HepG2 (cell line): ENCODE data around the gene AP2A2. TPM values are rescaled to one million over a fixed set of nuclear protein-coding genes. Genes with fewer than 3 reads are reported as not detected.
A peak's percentile ranks its signal among the peaks of the same experiment; 100 is the strongest.

Experiments used
- ATAC-seq: fragments of 200-7000 bp; cut with Tn5 transposase; 3 replicates; pipeline ENCODE4 v1.9.1; 2020; ENCODE audit warnings: mild to moderate bottlenecking, moderate library complexity
- BruUV-seq: library from RNA; stranded (reverse); fragments of 400-500 nt; replicated peaks from 2 replicates; lab custom pipeline; 2021; lab: Mats Ljungman, UMichigan
- CTCF ChIA-PET: fragments of 300-600 bp; formaldehyde crosslinking; extraction: SDS; loops from one replicate; lab custom pipeline; 2021; ENCODE audit warnings: low total read pairs, inconsistent platforms, low intra/inter-chr PET ratio; lab: Yijun Ruan, JAX
- POLR2A ChIA-PET: fragments of 350-600 bp; sonication (Branson Sonifier 250); formaldehyde crosslinking; loops from one replicate; lab custom pipeline; 2020; ENCODE audit warnings: antibody characterized with exemption, inconsistent platforms; lab: Yijun Ruan, JAX
- DNase-seq: peaks from one replicate; pipeline ENCODE4 v3.0.0-alpha.2; 2015; ENCODE audit warnings: low spot score
- FAIRE-seq: peaks from 3 replicates; lab custom pipeline; 2011; peaks lifted over from hg19 to GRCh38; lab: Jason Lieb, UNC
- H2AFZ ChIP-seq: one replicate; pipeline ENCODE4 v1.6.1; 2011; ENCODE audit warnings: low read length, inconsistent platforms
- H3K27ac ChIP-seq: fragments of 300-600 bp; 3 replicates; pipeline ENCODE4 v1.8.0; 2011; ENCODE audit warnings: mixed run types, mild to moderate bottlenecking, mixed read lengths, low read length, inconsistent platforms; ENCODE audit not compliant: insufficient read depth; ENCODE audit errors: extremely low read length
- H3K27me3 ChIP-seq, 2 experiments: fragments of 200-600 bp in 1 of 2; 2 replicates in 1 of 2; 3 replicates in 1 of 2; pipeline versions ENCODE4 v1.6.0 to v1.8.0; 2011; ENCODE audit warnings: low read length in 2 of 2, mild to moderate bottlenecking in 2 of 2, moderate library complexity in 2 of 2, inconsistent platforms in 1 of 2; ENCODE audit not compliant: insufficient read depth in 2 of 2, control insufficient read depth in 1 of 2
- H3K36me3 ChIP-seq, 2 experiments: fragments of 200-600 bp in 1 of 2; replicated peaks in 1 of 2; 2 replicates in 1 of 2; 3 replicates in 1 of 2; pipeline versions ENCODE4 v1.5.1 to v1.8.0; 2011; ENCODE audit warnings: low read length in 2 of 2, inconsistent platforms in 1 of 2; ENCODE audit not compliant: insufficient read depth in 2 of 2, control insufficient read depth in 1 of 2
- H3K4me1 ChIP-seq: 2 replicates; pipeline ENCODE4 v1.5.1; 2012; ENCODE audit warnings: low read length, inconsistent platforms; ENCODE audit not compliant: insufficient read depth
- H3K4me2 ChIP-seq: 2 replicates; pipeline ENCODE4 v1.6.0; 2011; ENCODE audit warnings: low read depth, low read length, inconsistent platforms
- H3K4me3 ChIP-seq, 3 experiments: fragments of 200-600 bp in 1 of 3; sonication (generic), shearing (Covaris generic) in 1 of 3; replicated peaks in 1 of 3; 2 replicates each; pipeline ENCODE4 v1.5.1; 2011 to 2016; ENCODE audit warnings: low read length in 3 of 3, inconsistent platforms in 2 of 3, low read depth in 2 of 3, mild to moderate bottlenecking in 2 of 3, control low read depth in 1 of 3, mixed read lengths in 1 of 3; ENCODE audit not compliant: insufficient read depth in 1 of 3
- H3K79me2 ChIP-seq: one replicate; pipeline ENCODE4 v1.6.1; 2011; ENCODE audit warnings: low read length, inconsistent platforms; ENCODE audit not compliant: insufficient read depth
- H3K9ac ChIP-seq: 2 replicates; pipeline ENCODE4 v1.6.0; 2011; ENCODE audit warnings: mild to moderate bottlenecking, low read depth, low read length, inconsistent platforms; ENCODE audit not compliant: insufficient read depth
- H3K9me3 ChIP-seq: 2 replicates; pipeline ENCODE4 v1.5.1; 2012; ENCODE audit warnings: mild to moderate bottlenecking, low read length
- H4K20me1 ChIP-seq: 2 replicates; pipeline ENCODE4 v1.6.0; 2011; ENCODE audit warnings: inconsistent platforms, mild to moderate bottlenecking, low read length, moderate library complexity; ENCODE audit not compliant: insufficient read depth
- BCL6 ChIP-seq: IDR thresholded peaks from 2 replicates; pipeline ENCODE4 v1.6.1; 2016; ENCODE audit warnings: missing genetic modification reagents, missing compliant biosample characterization
- CCDC6 ChIP-seq: sonication (generic); formaldehyde crosslinking; IDR thresholded peaks from 2 replicates; pipeline ENCODE4 v1.8.1; 2022; ENCODE audit warnings: mild to moderate bottlenecking, missing genetic modification reagents, moderate library complexity
- ETV5 ChIP-seq: IDR thresholded peaks from 2 replicates; pipeline ENCODE4 v1.6.1; 2018; ENCODE audit warnings: missing biosample characterization, missing genetic modification reagents, inconsistent platforms, borderline replicate concordance
- FOXK1 ChIP-seq: sonication (generic); formaldehyde crosslinking; IDR thresholded peaks from 2 replicates; pipeline ENCODE4 v1.4.0; 2020; ENCODE audit warnings: low read depth, missing genetic modification reagents, borderline replicate concordance
- GTF3A ChIP-seq: sonication (generic); formaldehyde crosslinking; conservative IDR thresholded peaks from 2 replicates; pipeline ENCODE4 v1.4.0; 2020; ENCODE audit warnings: mild to moderate bottlenecking, missing genetic modification reagents
- GZF1 ChIP-seq: sonication (generic); formaldehyde crosslinking; IDR thresholded peaks from 2 replicates; pipeline ENCODE4 v1.5.1; 2020; ENCODE audit warnings: mild to moderate bottlenecking, missing genetic modification reagents
- JUNB ChIP-seq: sonication (generic); formaldehyde crosslinking; IDR thresholded peaks from 2 replicates; pipeline ENCODE4 v1.8.0; 2022; ENCODE audit warnings: missing genetic modification reagents, mild to moderate bottlenecking, borderline replicate concordance
- SPEN ChIP-seq: sonication (generic); formaldehyde crosslinking; IDR thresholded peaks from 2 replicates; pipeline ENCODE4 v1.5.1; 2020; ENCODE audit warnings: low read depth, mild to moderate bottlenecking, missing genetic modification reagents
- STAT5B ChIP-seq: sonication (generic); formaldehyde crosslinking; IDR thresholded peaks from 2 replicates; pipeline ENCODE4 v1.4.0; 2020; ENCODE audit warnings: missing genetic modification reagents
- ZFP36L1 ChIP-seq: sonication (generic); formaldehyde crosslinking; IDR thresholded peaks from 2 replicates; pipeline ENCODE4 v1.8.0; 2022; ENCODE audit warnings: mild to moderate bottlenecking, missing genetic modification reagents, moderate library complexity
- ZIK1 ChIP-seq: sonication (generic); formaldehyde crosslinking; IDR thresholded peaks from 2 replicates; pipeline ENCODE4 v1.5.0; 2020; ENCODE audit warnings: mild to moderate bottlenecking, low read depth, missing genetic modification reagents, borderline replicate concordance
- ZNF124 ChIP-seq: sonication (generic); formaldehyde crosslinking; IDR thresholded peaks from 2 replicates; pipeline ENCODE4 v1.4.0; 2020; ENCODE audit warnings: missing genetic modification reagents
- ZNF337 ChIP-seq: sonication (generic); formaldehyde crosslinking; IDR thresholded peaks from 2 replicates; pipeline ENCODE4 v1.5.1; 2020; ENCODE audit warnings: missing genetic modification reagents, low read depth, mild to moderate bottlenecking, borderline replicate concordance
- ZNF598 ChIP-seq: sonication (generic); formaldehyde crosslinking; IDR thresholded peaks from 2 replicates; pipeline ENCODE4 v1.5.1; 2020; ENCODE audit warnings: mild to moderate bottlenecking, missing genetic modification reagents, borderline replicate concordance
- ZNF614 ChIP-seq: IDR thresholded peaks from 2 replicates; pipeline ENCODE4 v1.6.1; 2018; ENCODE audit warnings: missing biosample characterization, missing genetic modification reagents, inconsistent platforms, borderline replicate concordance
- ZSCAN9 ChIP-seq: IDR thresholded peaks from 2 replicates; pipeline ENCODE4 v1.6.1; 2016; ENCODE audit warnings: borderline replicate concordance
- WGBS: methylation state at CpG from one replicate; pipeline ENCODE4 v1.1.6; 2017; ENCODE audit warnings: low lambda C conversion rate; 5-methylcytosine and 5-hydroxymethylcytosine counted together
- in situ Hi-C: cut with HindIII; loops from 2 replicates; pipeline ENCODE4 v1.10.0; 2017; ENCODE audit warnings: low pct_unique_long_range_greater_than_20kb; ENCODE audit not compliant: extremely low pct_ligation_motif_present
- intact Hi-C: fragments of 100-400 bp; cut with micrococcal nuclease; formaldehyde crosslinking; loops from one replicate; pipeline ENCODE4 v1.10.0; 2022; ENCODE audit not compliant: unreplicated experiment
- polyA plus RNA-seq, 8 experiments: library from polyadenylated mRNA; depleted of rRNA in 3 of 8; stranded (reverse) in 7 of 8; unstranded in 1 of 8; fragments of >200 nt; fragmentation: Illumina TruSeq in 4 of 8; extraction: Trizol in 4 of 8; gene quantifications; 2 replicates each; pipeline versions ENCODE4 v1.2.1 to v1.2.3, GENCODE V29; 2011 to 2016; ENCODE audit warnings: low read depth in 4 of 8, missing spikeins in 1 of 8, mixed read lengths in 1 of 8; ENCODE audit not compliant: insufficient read depth in 1 of 8
- total RNA-seq, 5 experiments: library from RNA; depleted of rRNA; stranded (reverse); fragments of >200 nt; fragmentation: Illumina TruSeq; extraction: Trizol; gene quantifications; 2 replicates each; pipeline ENCODE4 v1.2.3, GENCODE V29; 2016; ENCODE audit warnings: low read depth in 1 of 5
- TF ChIP-seq, protein P1 (sequence below): IDR thresholded peaks from 2 replicates; pipeline ENCODE4 v1.6.1; 2016; ENCODE audit warnings: missing compliant biosample characterization, missing genetic modification reagents, borderline replicate concordance
- TF ChIP-seq, protein P2 (sequence below): sonication (generic); formaldehyde crosslinking; IDR thresholded peaks from 2 replicates; pipeline ENCODE4 v1.4.0; 2020; ENCODE audit warnings: missing genetic modification reagents
- TF ChIP-seq, protein P3 (sequence below): sonication (generic); formaldehyde crosslinking; IDR thresholded peaks from 2 replicates; pipeline ENCODE4 v1.4.0; 2020; ENCODE audit warnings: missing genetic modification reagents
- TF ChIP-seq, protein P4 (sequence below): sonication (generic); formaldehyde crosslinking; IDR thresholded peaks from 2 replicates; pipeline ENCODE4 v1.5.1; 2020; ENCODE audit warnings: missing genetic modification reagents, mild to moderate bottlenecking, borderline replicate concordance

AP2A2 gene
- total and polyA plus RNA-seq, 2 of the 13 experiments (the other 11 are each of a cell fraction or from before 2014, with no cell fraction given) = 25.7 to 75.7 TPM

DNA sequence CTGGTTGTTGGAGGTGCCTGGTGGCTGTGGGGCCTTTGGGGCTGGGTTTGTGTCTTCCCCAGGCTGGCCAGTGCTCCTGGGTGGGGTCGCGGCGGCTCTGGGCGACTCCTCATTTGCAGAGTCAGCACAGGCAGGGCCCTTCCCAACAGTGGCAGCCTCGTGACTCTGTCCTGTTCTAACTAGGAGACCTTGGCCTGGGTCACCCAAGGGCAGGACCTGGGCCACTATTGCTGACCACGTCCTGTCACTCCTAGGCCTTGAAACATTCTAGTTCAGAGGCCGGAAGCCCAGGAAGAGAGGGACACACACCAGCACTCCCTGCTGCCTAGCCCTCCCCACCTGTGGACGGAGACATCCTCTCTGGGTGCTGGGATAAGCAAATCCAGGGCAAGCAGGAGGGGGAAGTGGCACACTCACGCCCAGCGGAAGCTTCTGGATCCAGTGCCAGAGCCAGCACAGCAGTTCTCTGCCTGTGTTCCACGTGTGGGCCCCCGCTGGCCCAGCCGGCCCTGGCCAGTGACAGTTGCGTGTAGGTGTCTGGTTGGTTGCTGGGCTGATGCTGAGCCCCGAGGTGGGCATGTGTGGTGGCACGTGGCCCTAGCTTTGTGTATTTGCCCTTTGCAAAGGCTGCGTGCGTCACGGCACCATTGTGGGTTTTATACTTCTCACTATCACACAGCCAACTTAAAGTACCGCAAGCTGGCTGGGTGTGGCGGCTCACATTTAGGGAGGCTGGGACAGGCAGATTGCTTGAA, 10.7 kb upstream of the AP2A2 start:
- ChIA-PET CTCF (no interaction called here), POLR2A (interaction anchor here (2.1 kb wide), 1 partner anchor 37 kb away, joined by 10 read pairs; no protein-coding TSS in a partner anchor)
- intact Hi-C loops = no loop called here
- WGBS = 80% methylated on average over 6 of the region's 21 CpGs
- peak overlapping the region; percentile 60 for H3K9ac ChIP-seq
- no TSS peak for BruUV-seq
- ATAC-seq (peak; percentile 28), DNase-seq (peak; percentile 68), FAIRE-seq (peak; percentile 36)
- no peaks in the 10 kb centered on the region for H3K9me3 ChIP-seq
- peaks cover 55% of the 10 kb centered on the region for H3K4me1 ChIP-seq
- H3K4me2 ChIP-seq = peak overlapping the region; percentile 69
- H3K4me3 ChIP-seq = peak overlapping the region; percentile 46 to 59 (median 46)
- H3K36me3 ChIP-seq = no peaks in the 10 kb centered on the region
- H4K20me1 ChIP-seq = no peaks in the 10 kb centered on the region
- peaks cover 9% of the 10 kb centered on the region for H3K79me2 ChIP-seq
- in situ Hi-C loops = no loop called here
- no peak overlapping the region for H2AFZ ChIP-seq
- H3K27me3 ChIP-seq = no peaks in the 10 kb centered on the region; a peak in 1 of 5 replicates
- H3K27ac ChIP-seq = peak overlapping the region; percentile 82
- no peak for TF ChIP-seq ZNF614 (CRISPR knock-in tag)
- no peak for TF ChIP-seq ZFP36L1 (CRISPR knock-in tag)
- TF ChIP-seq ZSCAN9 (CRISPR knock-in tag) = no peak
- no peak for TF ChIP-seq CCDC6 (CRISPR knock-in tag)
- TF ChIP-seq FOXK1 (CRISPR knock-in tag) = no peak
- TF ChIP-seq, protein P1, sequence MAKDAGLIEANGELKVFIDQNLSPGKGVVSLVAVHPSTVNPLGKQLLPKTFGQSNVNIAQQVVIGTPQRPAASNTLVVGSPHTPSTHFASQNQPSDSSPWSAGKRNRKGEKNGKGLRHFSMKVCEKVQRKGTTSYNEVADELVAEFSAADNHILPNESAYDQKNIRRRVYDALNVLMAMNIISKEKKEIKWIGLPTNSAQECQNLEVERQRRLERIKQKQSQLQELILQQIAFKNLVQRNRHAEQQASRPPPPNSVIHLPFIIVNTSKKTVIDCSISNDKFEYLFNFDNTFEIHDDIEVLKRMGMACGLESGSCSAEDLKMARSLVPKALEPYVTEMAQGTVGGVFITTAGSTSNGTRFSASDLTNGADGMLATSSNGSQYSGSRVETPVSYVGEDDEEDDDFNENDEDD (CRISPR knock-in tag) = 0 out of 2 replicates have a peak, but pooled peaks have one; percentile 10
- peak; percentile 78 for TF ChIP-seq SPEN (CRISPR knock-in tag)
- TF ChIP-seq, protein P2, sequence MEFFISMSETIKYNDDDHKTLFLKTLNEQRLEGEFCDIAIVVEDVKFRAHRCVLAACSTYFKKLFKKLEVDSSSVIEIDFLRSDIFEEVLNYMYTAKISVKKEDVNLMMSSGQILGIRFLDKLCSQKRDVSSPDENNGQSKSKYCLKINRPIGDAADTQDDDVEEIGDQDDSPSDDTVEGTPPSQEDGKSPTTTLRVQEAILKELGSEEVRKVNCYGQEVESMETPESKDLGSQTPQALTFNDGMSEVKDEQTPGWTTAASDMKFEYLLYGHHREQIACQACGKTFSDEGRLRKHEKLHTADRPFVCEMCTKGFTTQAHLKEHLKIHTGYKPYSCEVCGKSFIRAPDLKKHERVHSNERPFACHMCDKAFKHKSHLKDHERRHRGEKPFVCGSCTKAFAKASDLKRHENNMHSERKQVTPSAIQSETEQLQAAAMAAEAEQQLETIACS (CRISPR knock-in tag) = no peak
- no peak for TF ChIP-seq GTF3A
- peak; percentile 34; the same call in 1 of the 2 replicates for TF ChIP-seq ZIK1
- 0 out of 2 replicates have a peak, but pooled peaks have one; percentile 28 for TF ChIP-seq JUNB
- TF ChIP-seq ZNF124 (CRISPR knock-in tag) = no peak
- no peak for TF ChIP-seq STAT5B (CRISPR knock-in tag)
- no peak; the same call in 1 of the 2 replicates for TF ChIP-seq ZNF337 (CRISPR knock-in tag)
- no peak for TF ChIP-seq ZNF598 (CRISPR knock-in tag)
- TF ChIP-seq, protein P3, sequence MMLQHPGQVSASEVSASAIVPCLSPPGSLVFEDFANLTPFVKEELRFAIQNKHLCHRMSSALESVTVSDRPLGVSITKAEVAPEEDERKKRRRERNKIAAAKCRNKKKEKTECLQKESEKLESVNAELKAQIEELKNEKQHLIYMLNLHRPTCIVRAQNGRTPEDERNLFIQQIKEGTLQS (CRISPR knock-in tag) = no peak
- TF ChIP-seq, protein P4, sequence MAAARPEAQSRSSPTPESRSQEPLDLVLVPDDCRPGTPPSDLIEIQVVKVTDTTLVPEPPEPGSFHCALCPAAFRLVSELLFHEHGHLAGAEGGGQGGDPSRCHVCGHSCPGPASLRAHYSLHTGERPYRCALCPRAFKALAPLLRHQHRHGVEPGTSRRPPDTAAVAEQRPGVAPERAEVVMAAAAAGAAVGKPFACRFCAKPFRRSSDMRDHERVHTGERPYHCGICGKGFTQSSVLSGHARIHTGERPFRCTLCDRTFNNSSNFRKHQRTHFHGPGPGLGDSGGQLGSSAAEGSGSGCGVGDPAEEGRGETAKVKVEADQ = peak; percentile 51; the same call in 1 of the 2 replicates
- no peak; the same call in 1 of the 2 replicates for TF ChIP-seq BCL6 (CRISPR knock-in tag)
- TF ChIP-seq GZF1 = no peak
- peak; percentile 92 for TF ChIP-seq ETV5 (CRISPR knock-in tag)
